Chondrocyte (in vitro differentiated cells): ENCODE measurements around the gene HGF. TPM values are rescaled to one million over a fixed set of nuclear protein-coding genes. Genes with fewer than 3 reads are reported as not detected.
A peak's percentile ranks its signal among the peaks of the same experiment; 100 is the strongest.

Experiments
- DNase-seq: peaks from one replicate; pipeline ENCODE4 v3.0.0; 2021; ENCODE audit warnings: mixed read lengths, low spot score
- H3K27ac Mint-ChIP-seq: one replicate; pipeline ENCODE4 v1.8.0; 2021; ENCODE audit warnings: mild to moderate bottlenecking, moderate library complexity, mixed read lengths; ENCODE audit not compliant: unreplicated experiment
- H3K27me3 Mint-ChIP-seq: 2 replicates; pipeline ENCODE4 v1.8.0; 2021; ENCODE audit warnings: low read depth, mixed read lengths
- H3K36me3 Mint-ChIP-seq: 2 replicates; pipeline ENCODE4 v1.8.0; 2021; ENCODE audit warnings: low read depth, mixed read lengths
- H3K4me1 Mint-ChIP-seq: 2 replicates; pipeline ENCODE4 v1.8.0; 2021; ENCODE audit warnings: low read depth, mild to moderate bottlenecking, mixed read lengths
- H3K4me3 Mint-ChIP-seq: one replicate; pipeline ENCODE4 v1.8.0; 2021; ENCODE audit warnings: mild to moderate bottlenecking, moderate library complexity, mixed read lengths; ENCODE audit not compliant: unreplicated experiment
- H3K9me3 Mint-ChIP-seq: 2 replicates; pipeline ENCODE4 v1.8.0; 2021; ENCODE audit warnings: low read depth, mixed read lengths
- total RNA-seq: library from RNA; stranded (reverse); gene quantifications from 3 replicates; pipeline ENCODE4 v1.2.1, GENCODE V29; 2021
- TF ChIP-seq, protein P1 (sequence below): fragments of 200-600 bp; sonication (generic); IDR thresholded peaks from 2 replicates; pipeline ENCODE4 v1.5.0; 2021; ENCODE audit warnings: antibody characterized with exemption, mild to moderate bottlenecking, moderate library complexity

HGF gene
- total RNA-seq, 1 donor from 2014 or later = 3.7 TPM

DNA sequence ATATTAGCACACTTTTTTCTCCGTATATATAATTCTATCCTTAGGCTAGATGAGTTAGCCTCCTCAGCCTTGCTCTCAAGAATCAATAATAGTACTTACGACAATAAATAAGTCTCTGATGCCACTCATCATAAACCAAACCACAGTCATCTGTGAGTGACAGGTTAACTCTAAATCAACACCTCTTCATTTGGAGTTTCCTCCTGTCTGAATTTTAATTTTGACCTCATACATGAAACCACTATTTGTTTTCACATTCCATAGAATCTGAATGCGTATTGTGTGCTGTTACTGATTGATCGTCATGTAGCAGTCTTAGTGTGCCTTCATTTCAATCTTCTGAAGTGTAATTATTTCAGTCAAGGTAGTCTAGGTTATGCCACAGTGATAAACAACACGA, 85.8 kb downstream of the HGF start:
- Mint-ChIP-seq H3K4me1 (peaks cover 61% of the 10 kb centered on the region), H3K27ac (peak overlapping the region; percentile 90), H3K9me3 (no peaks in the 10 kb centered on the region), H3K4me3 (no peak overlapping the region), H3K36me3 (no peaks in the 10 kb centered on the region), H3K27me3 (no peaks in the 10 kb centered on the region)
- TF ChIP-seq, protein P1, sequence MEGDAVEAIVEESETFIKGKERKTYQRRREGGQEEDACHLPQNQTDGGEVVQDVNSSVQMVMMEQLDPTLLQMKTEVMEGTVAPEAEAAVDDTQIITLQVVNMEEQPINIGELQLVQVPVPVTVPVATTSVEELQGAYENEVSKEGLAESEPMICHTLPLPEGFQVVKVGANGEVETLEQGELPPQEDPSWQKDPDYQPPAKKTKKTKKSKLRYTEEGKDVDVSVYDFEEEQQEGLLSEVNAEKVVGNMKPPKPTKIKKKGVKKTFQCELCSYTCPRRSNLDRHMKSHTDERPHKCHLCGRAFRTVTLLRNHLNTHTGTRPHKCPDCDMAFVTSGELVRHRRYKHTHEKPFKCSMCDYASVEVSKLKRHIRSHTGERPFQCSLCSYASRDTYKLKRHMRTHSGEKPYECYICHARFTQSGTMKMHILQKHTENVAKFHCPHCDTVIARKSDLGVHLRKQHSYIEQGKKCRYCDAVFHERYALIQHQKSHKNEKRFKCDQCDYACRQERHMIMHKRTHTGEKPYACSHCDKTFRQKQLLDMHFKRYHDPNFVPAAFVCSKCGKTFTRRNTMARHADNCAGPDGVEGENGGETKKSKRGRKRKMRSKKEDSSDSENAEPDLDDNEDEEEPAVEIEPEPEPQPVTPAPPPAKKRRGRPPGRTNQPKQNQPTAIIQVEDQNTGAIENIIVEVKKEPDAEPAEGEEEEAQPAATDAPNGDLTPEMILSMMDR = no peak
- no peak for DNase-seq

DNA sequence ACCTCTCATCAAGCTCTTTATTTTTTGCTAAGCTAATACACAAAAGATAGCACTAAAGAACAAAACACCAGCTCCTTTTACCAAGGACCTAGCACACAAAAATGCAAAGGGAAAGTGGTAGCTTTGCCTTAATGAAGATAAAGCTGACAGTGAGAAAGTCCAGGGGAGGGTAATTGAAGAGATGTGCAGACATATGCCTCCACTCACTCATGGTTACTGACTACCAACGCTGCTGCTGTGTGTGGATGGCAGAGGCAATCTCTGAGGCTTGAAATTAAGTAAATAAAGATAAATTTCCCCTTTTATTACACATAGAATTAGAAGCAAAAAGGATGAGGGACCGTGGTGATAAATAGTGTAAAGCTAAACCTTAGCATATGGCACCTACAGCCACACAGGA, 87.0 kb downstream of the HGF start:
- Mint-ChIP-seq H3K4me1 (peaks cover 49% of the 10 kb centered on the region), H3K27ac (no peak overlapping the region), H3K36me3 (no peaks in the 10 kb centered on the region), H3K27me3 (no peaks in the 10 kb centered on the region), H3K9me3 (no peaks in the 10 kb centered on the region), H3K4me3 (no peak overlapping the region)
- DNase-seq = no peak
- TF ChIP-seq, protein P1 = no peak

DNA sequence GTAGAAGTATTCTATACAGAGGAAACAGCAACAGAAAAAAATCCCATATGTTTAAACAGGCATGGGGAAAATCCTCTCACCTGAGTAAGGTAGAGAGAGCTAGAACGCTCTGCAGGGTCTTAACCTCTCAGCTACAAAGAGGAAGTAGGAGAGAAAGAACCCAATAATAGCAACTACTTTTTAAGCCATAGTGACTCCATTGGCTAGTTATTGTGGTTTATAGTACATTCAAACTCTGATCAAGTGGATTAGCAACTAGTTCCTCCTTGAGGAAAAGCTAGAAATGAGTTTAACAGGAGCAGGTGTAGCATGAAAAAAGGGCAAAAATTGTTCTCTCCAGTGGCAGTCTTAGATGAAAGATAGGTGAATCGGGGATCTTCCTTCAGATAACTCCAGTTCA, 89.7 kb downstream of the HGF start:
- Mint-ChIP-seq H3K4me1 (peaks cover 50% of the 10 kb centered on the region), H3K27ac (no peak overlapping the region), H3K9me3 (no peaks in the 10 kb centered on the region), H3K27me3 (no peaks in the 10 kb centered on the region), H3K4me3 (no peak overlapping the region), H3K36me3 (no peaks in the 10 kb centered on the region)
- DNase-seq = no peak
- TF ChIP-seq, protein P1 = no peak

DNA sequence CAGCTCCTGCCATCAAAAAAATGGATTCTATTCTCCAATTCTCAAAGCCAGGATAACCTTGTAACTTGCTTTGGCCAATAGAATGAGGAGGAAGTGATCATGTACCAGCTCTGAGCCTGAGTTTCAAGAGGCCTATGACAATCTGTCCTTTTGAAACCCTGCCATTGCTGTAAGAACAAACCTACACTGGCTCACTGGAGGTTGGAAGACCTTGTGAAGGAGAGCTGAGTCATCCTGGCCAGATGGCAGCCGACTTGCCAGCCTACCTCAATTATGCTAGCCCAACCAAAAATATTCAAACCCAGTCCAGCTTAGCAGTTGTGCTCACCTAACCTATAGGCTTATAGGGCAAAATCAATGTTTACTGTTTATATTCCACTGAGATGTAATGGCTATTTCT, 93.0 kb downstream of the HGF start:
- Mint-ChIP-seq H3K4me3 (no peak overlapping the region), H3K9me3 (peaks cover 5% of the 10 kb centered on the region), H3K36me3 (peaks cover 2% of the 10 kb centered on the region), H3K27ac (peak overlapping the region; percentile 77), H3K4me1 (peaks cover 31% of the 10 kb centered on the region), H3K27me3 (no peaks in the 10 kb centered on the region)
- TF ChIP-seq, protein P1 = no peak
- DNase-seq = no peak

DNA sequence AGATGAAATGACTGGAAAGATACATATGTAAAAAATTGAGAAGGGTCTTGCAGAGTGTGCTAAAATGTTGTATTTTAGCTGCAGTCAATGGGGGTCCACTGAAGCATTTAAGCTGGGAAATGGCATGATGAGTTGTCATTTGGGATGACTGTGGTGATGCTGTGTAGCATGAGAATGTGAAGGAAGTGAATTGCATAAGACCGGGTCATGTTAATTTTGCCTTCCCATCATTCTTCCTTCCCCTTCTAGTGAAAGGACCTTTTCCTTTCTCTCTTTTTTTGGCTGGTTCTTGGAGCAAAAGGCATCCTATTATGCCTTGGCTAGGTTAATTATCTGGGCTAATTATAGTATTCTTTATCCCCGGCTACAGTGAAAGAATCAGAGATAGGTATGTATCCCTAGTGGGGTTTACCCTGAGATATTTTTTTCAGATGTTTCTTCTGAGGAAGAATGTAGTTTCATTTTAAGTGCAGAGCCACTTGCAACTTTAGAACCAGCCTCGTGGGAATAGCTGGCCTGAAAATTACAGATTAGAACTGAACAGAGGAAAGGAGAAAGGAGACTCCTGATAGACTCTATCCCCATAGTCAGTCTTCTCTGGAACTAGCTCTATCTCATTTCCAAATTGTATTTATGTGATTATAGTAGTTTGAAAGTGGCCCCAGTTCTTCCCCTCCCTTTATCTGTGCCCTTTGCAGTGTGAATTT, 93.6 kb downstream of the HGF start:
- TF ChIP-seq, protein P1 = no peak
- Mint-ChIP-seq H3K36me3 (peaks cover 2% of the 10 kb centered on the region), H3K4me1 (peaks cover 31% of the 10 kb centered on the region), H3K4me3 (no peak overlapping the region), H3K9me3 (peaks cover 5% of the 10 kb centered on the region), H3K27ac (peak overlapping the region; percentile 77), H3K27me3 (no peaks in the 10 kb centered on the region)
- DNase-seq = no peak
